ENCODE data around the gene PRPSAP1. TPM values are rescaled to one million over a fixed set of nuclear protein-coding genes. Genes with fewer than 3 reads are reported as not detected.

Gene PRPSAP1, protein sequence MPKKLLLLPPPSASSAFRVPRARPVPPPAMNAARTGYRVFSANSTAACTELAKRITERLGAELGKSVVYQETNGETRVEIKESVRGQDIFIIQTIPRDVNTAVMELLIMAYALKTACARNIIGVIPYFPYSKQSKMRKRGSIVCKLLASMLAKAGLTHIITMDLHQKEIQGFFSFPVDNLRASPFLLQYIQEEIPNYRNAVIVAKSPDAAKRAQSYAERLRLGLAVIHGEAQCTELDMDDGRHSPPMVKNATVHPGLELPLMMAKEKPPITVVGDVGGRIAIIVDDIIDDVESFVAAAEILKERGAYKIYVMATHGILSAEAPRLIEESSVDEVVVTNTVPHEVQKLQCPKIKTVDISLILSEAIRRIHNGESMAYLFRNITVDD
- 25.9 and 30.7 TPM in 2 replicates for total RNA-seq

GRCh38 chr17:76353599-76354316, at the start of gene PRPSAP1:
PRPSAP1 (minus strand) TSS chr17:76353916; CDS start chr17:76353703, 213 bp downstream.

GRCh38 chr17:76384222-76384986, 30.7 kb upstream of the PRPSAP1 start, which contains the start of gene SPHK1:
SPHK1 (plus strand) TSS chr17:76384609; CDS start chr17:76385645, 1,036 bp downstream.

GRCh38 chr17:76307966-76308338, 45.8 kb downstream of the PRPSAP1 start, which contains the start of gene QRICH2:
QRICH2 (minus strand) TSS chr17:76308276; CDS start chr17:76307998, 278 bp downstream.

DNA sequence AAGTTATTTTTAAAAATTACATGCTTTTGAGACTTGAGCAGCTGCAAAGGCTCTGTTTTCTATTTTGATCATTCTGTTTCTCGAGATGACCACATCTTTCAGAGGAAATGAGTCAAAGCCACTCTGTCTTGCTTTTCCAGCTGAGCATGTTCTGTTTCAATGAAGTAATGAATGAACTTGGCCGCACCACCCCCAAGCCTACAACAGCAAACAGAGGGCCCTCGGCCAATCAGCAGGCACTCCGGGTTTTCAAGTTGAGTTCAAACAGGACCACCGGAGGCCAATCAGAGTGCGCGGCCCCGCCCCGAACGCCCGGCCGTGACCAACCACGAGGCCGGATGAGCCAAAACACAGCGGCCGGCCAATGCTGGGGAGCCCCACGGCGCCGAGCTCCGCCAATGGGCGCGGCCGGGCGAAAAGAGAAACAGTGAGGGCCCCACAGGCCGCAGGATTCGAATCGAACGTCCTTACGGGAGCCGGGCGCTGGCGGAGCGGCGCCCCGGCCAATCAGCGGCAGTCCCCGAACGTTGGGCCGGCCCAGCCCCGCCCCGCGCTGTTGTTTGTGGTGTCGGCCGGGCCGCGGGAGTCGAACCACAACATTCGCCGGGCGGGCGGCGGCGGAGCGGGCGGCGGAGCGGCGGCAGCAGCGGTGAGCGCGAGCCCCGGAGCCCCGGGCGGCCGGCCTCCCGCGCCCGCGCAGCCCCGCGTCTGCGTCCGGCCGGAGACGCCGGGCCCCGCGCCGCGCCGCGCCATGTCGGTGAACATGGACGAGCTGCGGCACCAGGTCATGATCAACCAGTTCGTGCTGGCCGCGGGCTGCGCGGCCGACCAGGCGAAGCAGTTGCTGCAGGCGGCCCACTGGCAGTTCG, 88.7 kb downstream of the PRPSAP1 start, which contains the start of gene UBALD2:
TSS of gene UBALD2 (plus strand) at position 594 of the 869 bp plus-strand sequence. CDS start at position 752, 158 bp downstream.

Other genes starting within 250 kb of the PRPSAP1 start
- gene FOXJ1, start 212.7 kb downstream of the PRPSAP1 start, total RNA-seq = not detected in 2 replicates
- 0.16 TPM in 1 of 2 replicates, not detected in the other for gene RNF157, start 113.4 kb downstream of the PRPSAP1 start, total RNA-seq
- gene UBALD2, start 88.6 kb downstream of the PRPSAP1 start, total RNA-seq = 1.3 and 5.5 TPM in 2 replicates
- gene QRICH2, start 45.6 kb downstream of the PRPSAP1 start, total RNA-seq = 0.65 and 1.4 TPM in 2 replicates
- gene SPHK1, start 30.7 kb upstream of the PRPSAP1 start, total RNA-seq = 46.9 and 52.3 TPM in 2 replicates
- gene UBE2O, start 99.2 kb upstream of the PRPSAP1 start, total RNA-seq = 15.0 and 19.0 TPM in 2 replicates
- gene AANAT, start 113.7 kb upstream of the PRPSAP1 start, total RNA-seq = 0.49 TPM in 1 of 2 replicates, not detected in the other
- 11.6 and 26.7 TPM in 2 replicates for gene RHBDF2, start 147.5 kb upstream of the PRPSAP1 start, total RNA-seq
- 208 and 215 TPM in 2 replicates for gene CYGB, start 183.8 kb upstream of the PRPSAP1 start, total RNA-seq
- 7.0 and 7.6 TPM in 2 replicates for gene PRCD, start 186.1 kb upstream of the PRPSAP1 start, total RNA-seq
- 1.3 and 2.6 TPM in 2 replicates for gene ST6GALNAC2, start 231.9 kb upstream of the PRPSAP1 start, total RNA-seq